RWPE2 (cell line): Measurements from ENCODE around the gene FTCDNL1.
A peak's percentile ranks its signal among the peaks of the same experiment; 100 is the strongest.

Source experiments
- ATAC-seq: fragments of 200-7000 bp; cut with Tn5 transposase; 3 replicates; pipeline ENCODE4 v1.9.1; 2021; ENCODE audit warnings: low read depth
- DNase-seq: peaks from one replicate; pipeline ENCODE4 v3.0.0-alpha.2; 2020; ENCODE audit warnings: low spot score
- H3K27ac ChIP-seq: fragments of 450-650 bp; 2 replicates; pipeline ENCODE4 v1.5.1; 2017; ENCODE audit warnings: mild to moderate bottlenecking; ENCODE audit not compliant: poor library complexity, severe bottlenecking
- H3K27me3 ChIP-seq: fragments of 250-450 bp; sonication (Bioruptor Pico); 2 replicates; pipeline ENCODE4 v1.5.1; 2021; ENCODE audit warnings: mild to moderate bottlenecking, moderate library complexity; ENCODE audit not compliant: insufficient read depth, poor library complexity, severe bottlenecking
- H3K36me3 ChIP-seq: fragments of 250-450 bp; sonication (Bioruptor Pico); 2 replicates; pipeline ENCODE4 v1.5.1; 2020; ENCODE audit warnings: low read depth, mild to moderate bottlenecking, moderate library complexity
- H3K4me1 ChIP-seq: fragments of 250-450 bp; sonication (Bioruptor Pico); 2 replicates; pipeline ENCODE4 v1.5.1; 2021; ENCODE audit warnings: mild to moderate bottlenecking, moderate library complexity; ENCODE audit not compliant: insufficient read depth, poor library complexity, severe bottlenecking
- H3K4me3 ChIP-seq: fragments of 250-450 bp; sonication (Bioruptor Pico); 2 replicates; pipeline ENCODE4 v1.5.1; 2021; ENCODE audit warnings: mild to moderate bottlenecking, moderate library complexity; ENCODE audit not compliant: severe bottlenecking
- H3K9me3 ChIP-seq: fragments of 250-450 bp; sonication (Bioruptor Pico); 2 replicates; pipeline ENCODE4 v1.5.1; 2021; ENCODE audit warnings: mild to moderate bottlenecking, moderate library complexity; ENCODE audit not compliant: severe bottlenecking
- CTCF ChIP-seq: fragments of 450-650 bp; IDR thresholded peaks from one replicate; pipeline ENCODE4 v1.5.1; 2017; ENCODE audit warnings: mild to moderate bottlenecking, moderate library complexity; ENCODE audit not compliant: poor library complexity, severe bottlenecking

FTCDNL1 gene

GRCh38 chr2:199814101-199814816, 36.7 kb downstream of the FTCDNL1 start:
- no peak overlapping the region for H3K27ac ChIP-seq
- no peaks in the 10 kb centered on the region for H3K36me3 ChIP-seq
- no peaks in the 10 kb centered on the region for H3K4me1 ChIP-seq
- ATAC-seq (no peak), DNase-seq (no peak)
- no peak overlapping the region for H3K4me3 ChIP-seq
- H3K9me3 ChIP-seq: no peaks in the 10 kb centered on the region
- no peak for TF ChIP-seq CTCF
- H3K27me3 ChIP-seq: no peaks in the 10 kb centered on the region

GRCh38 chr2:199812493-199812892, 38.5 kb downstream of the FTCDNL1 start:
- Histone ChIP-seq H3K9me3 (no peaks in the 10 kb centered on the region), H3K27me3 (no peaks in the 10 kb centered on the region), H3K4me3 (no peak overlapping the region), H3K36me3 (no peaks in the 10 kb centered on the region), H3K4me1 (no peaks in the 10 kb centered on the region), H3K27ac (no peak overlapping the region)
- ATAC-seq (no peak), DNase-seq (no peak)
- no peak for TF ChIP-seq CTCF

- H3K4me1 ChIP-seq: no peaks in the 10 kb centered on the region
- H3K9me3 ChIP-seq: no peaks in the 10 kb centered on the region
- no peak overlapping the region for H3K27ac ChIP-seq
- ATAC-seq (no peak), DNase-seq (no peak)
- no peaks in the 10 kb centered on the region for H3K27me3 ChIP-seq
- no peak overlapping the region for H3K4me3 ChIP-seq
- TF ChIP-seq CTCF: no peak
- no peaks in the 10 kb centered on the region for H3K36me3 ChIP-seq
These were observed 39.6 kb downstream of the FTCDNL1 start for GRCh38 chr2:199811346-199811745.

GRCh38 chr2:199810422-199811171, 40.4 kb downstream of the FTCDNL1 start:
- no peak for TF ChIP-seq CTCF
- Histone ChIP-seq H3K4me1 (no peaks in the 10 kb centered on the region), H3K9me3 (no peaks in the 10 kb centered on the region), H3K36me3 (no peaks in the 10 kb centered on the region), H3K4me3 (no peak overlapping the region), H3K27me3 (no peaks in the 10 kb centered on the region), H3K27ac (no peak overlapping the region)
- DNase-seq (no peak), ATAC-seq (peak; percentile 10; the same call in 1 of the 3 replicates)

- TF ChIP-seq CTCF: no peak
- no peak overlapping the region for H3K4me3 ChIP-seq
- H3K4me1 ChIP-seq: no peaks in the 10 kb centered on the region
- DNase-seq (no peak), ATAC-seq (no peak)
- H3K27me3 ChIP-seq: no peaks in the 10 kb centered on the region
- H3K36me3 ChIP-seq: no peaks in the 10 kb centered on the region
- H3K27ac ChIP-seq: no peak overlapping the region
- H3K9me3 ChIP-seq: no peaks in the 10 kb centered on the region
These were observed 43.0 kb downstream of the FTCDNL1 start for GRCh38 chr2:199807966-199808365.
